ENCODE measurements around the gene SESN1. TPM values are rescaled to one million over a fixed set of nuclear protein-coding genes. Genes with fewer than 3 reads are reported as not detected.

The SESN1 gene
- total and polyA plus RNA-seq, 9 of the 15 experiments (the other 6 are each of a cell fraction or from before 2014, with no cell fraction given): 3.1 to 13.0 (median 7.4) TPM

GRCh38 chr6:109021870-109022269 lies 72.8 kb downstream of the SESN1 start:
- no peaks in the 10 kb centered on the region for H3K36me3 ChIP-seq (ENCODE audit: control insufficient read depth, insufficient read depth, low read length)
- no peaks in the 10 kb centered on the region for H3K4me1 ChIP-seq (replicated peaks in 1 of 2; ENCODE audit: control insufficient read depth in 2 of 2, insufficient read depth in 2 of 2, low read length in 2 of 2)
- BruUV-seq (replicated peaks): no TSS peak
- ATAC-seq (no peak), FAIRE-seq (no peak), DNase-seq (ENCODE audit: extremely low read depth in 1 of 4, low spot score in 3 of 4) (no peak)
- CTCF ChIA-PET (ENCODE audit: low intra/inter-chr PET ratio): no interaction called here
- WGBS (ENCODE audit: insufficient coverage, low coverage, missing lambda C conversion rate): 35% methylated on average over 1 of the region's 1 CpG
- in situ Hi-C loops (cut with MboI): no loop called here
- no peaks in the 10 kb centered on the region for H4K20me1 ChIP-seq (replicated peaks; ENCODE audit: control insufficient read depth, insufficient read depth, low read length)
- H3K4me3 ChIP-seq: no peak overlapping the region
- TF ChIP-seq TBL1XR1 (IDR thresholded peaks at IDR 0.05; ENCODE audit: low read length in 2 of 2) (no peak), ZKSCAN1 (IDR thresholded peaks at IDR 0.05; ENCODE audit: low read depth, low read length) (peak; percentile 81)
- H3K9ac ChIP-seq (ENCODE audit: insufficient read depth in 1 of 2, low read depth in 2 of 2, low read length in 2 of 2): no peak overlapping the region
- H3K27ac ChIP-seq (ENCODE audit: extremely low read depth, low read depth, low read length): no peak overlapping the region
- H3K9me3 ChIP-seq (replicated peaks; ENCODE audit: control insufficient read depth, insufficient read depth, low read depth, low read length): no peaks in the 10 kb centered on the region
- H3K9me1 ChIP-seq (ENCODE audit: control insufficient read depth, insufficient read depth, low read length): no peaks in the 10 kb centered on the region
- POLR2A ChIA-PET: interaction anchor here (1.0 kb wide), 1 partner anchor 38 kb away, joined by 3 read pairs; no protein-coding TSS in a partner anchor
- no peaks in the 10 kb centered on the region for H3K79me2 ChIP-seq (ENCODE audit: control insufficient read depth, insufficient read depth, low read length)
- H3K4me2 ChIP-seq (ENCODE audit: insufficient read depth, low read length): no peak overlapping the region
- intact Hi-C loops (cut with micrococcal nuclease): no loop called here
- H3K27me3 ChIP-seq (ENCODE audit: control insufficient read depth in 2 of 2, insufficient read depth in 2 of 2, low read length in 2 of 2): no peaks in the 10 kb centered on the region
- H2AFZ ChIP-seq (ENCODE audit: low read depth, low read length): no peak overlapping the region

- FAIRE-seq: no peak
- intact Hi-C loops (cut with micrococcal nuclease): no loop called here
- TF ChIP-seq FUS (optimal IDR thresholded peaks at IDR 0.05; ENCODE audit: low read depth, low read length) (no peak), ZNF41 (CRISPR knock-in tag; conservative IDR thresholded peaks at IDR 0.05) (no peak), JUN (IDR thresholded peaks at IDR 0.05; ENCODE audit: borderline replicate concordance, low read depth, low read length) (no peak), JUN (CRISPR knock-in tag; IDR thresholded peaks at IDR 0.05; ENCODE audit: borderline replicate concordance) (no peak), POLR2A (conservative IDR thresholded peaks at IDR 0.05) (no peak), IFI16 (CRISPR knock-in tag; IDR thresholded peaks at IDR 0.05) (no peak), GMEB1 (CRISPR knock-in tag; IDR thresholded peaks at IDR 0.05) (no peak), MLLT1 (IDR thresholded peaks at IDR 0.05) (no peak), CREM (IDR thresholded peaks at IDR 0.05; ENCODE audit: low read depth) (no peak), RBM22 (IDR thresholded peaks at IDR 0.05; ENCODE audit: low read depth, low read length, poor library complexity, severe bottlenecking) (no peak)
These were observed 74.7 kb downstream of the SESN1 start for GRCh38 chr6:109019911-109020310.

More at GRCh38 chr6:109019911-109020310, 74.7 kb downstream of the SESN1 start:
- Histone ChIP-seq H3K4me1 (replicated peaks in 1 of 2; ENCODE audit: control insufficient read depth in 2 of 2, insufficient read depth in 2 of 2, low read length in 2 of 2) (peaks cover 0 to 5% of the 10 kb centered on the region in 2 experiments; a peak in 3 of 5 replicates), H3K27me3 (ENCODE audit: control insufficient read depth in 2 of 2, insufficient read depth in 2 of 2, low read length in 2 of 2) (no peaks in the 10 kb centered on the region), H3K4me2 (ENCODE audit: insufficient read depth, low read length) (no peak overlapping the region), H2AFZ (ENCODE audit: low read depth, low read length) (no peak overlapping the region), H4K20me1 (replicated peaks; ENCODE audit: control insufficient read depth, insufficient read depth, low read length) (no peaks in the 10 kb centered on the region), H3K9ac (ENCODE audit: insufficient read depth in 1 of 2, low read depth in 2 of 2, low read length in 2 of 2) (no peak overlapping the region), H3K4me3 (no peak overlapping the region), H3K9me1 (ENCODE audit: control insufficient read depth, insufficient read depth, low read length) (no peaks in the 10 kb centered on the region), H3K79me2 (ENCODE audit: control insufficient read depth, insufficient read depth, low read length) (no peaks in the 10 kb centered on the region), H3K9me3 (replicated peaks; ENCODE audit: control insufficient read depth, insufficient read depth, low read depth, low read length) (no peaks in the 10 kb centered on the region), H3K27ac (ENCODE audit: extremely low read depth, low read depth, low read length) (no peak overlapping the region), H3K36me3 (ENCODE audit: control insufficient read depth, insufficient read depth, low read length) (no peaks in the 10 kb centered on the region)
- 50% methylated on average over 1 of the region's 1 CpG for WGBS (ENCODE audit: insufficient coverage, low coverage, missing lambda C conversion rate)
- in situ Hi-C loops (cut with MboI): no loop called here
- POLR2A ChIA-PET: no interaction called here
- no TSS peak for BruUV-seq (replicated peaks)
- CTCF ChIA-PET (ENCODE audit: low intra/inter-chr PET ratio): no interaction called here
- no peak for DNase-seq (ENCODE audit: extremely low read depth in 1 of 4, low spot score in 3 of 4)
- ATAC-seq: no peak
